Gastrocnemius medialis (tissue), 4 donors: ENCODE results near the gene SMLR1. TPM values are rescaled to one million over a fixed set of nuclear protein-coding genes. Genes with fewer than 3 reads are reported as not detected.

Experiments used
- ATAC-seq, 2 donors: fragments of 150-250 bp; one replicate each; pipeline ENCODE4 v1.9.1; 2016
- DNase-seq, 2 donors: peaks; one replicate each; pipeline ENCODE4 v3.0.0-alpha.2; 2019
- H3K27ac ChIP-seq, 4 donors: fragments of 200-600 bp; sonication (generic); 1 replicate in 1 of 4; 2 replicates in 3 of 4; pipeline ENCODE4 v1.5.1; 2016 to 2018; ENCODE audit warnings: mild to moderate bottlenecking in 2 of 4, moderate library complexity in 1 of 4
- H3K27me3 ChIP-seq, 3 donors: fragments of 200-600 bp; sonication (generic) in 2 of 3; 1 replicate in 1 of 3; 2 replicates in 2 of 3; pipeline versions ENCODE4 v1.5.1 to v1.6.0; 2016 to 2019; ENCODE audit warnings: mild to moderate bottlenecking in 1 of 3, moderate library complexity in 1 of 3
- H3K36me3 ChIP-seq, 2 donors: fragments of 200-600 bp; sonication (generic) in 1 of 2; one replicate each; pipeline ENCODE4 v1.5.1; 2017 to 2018
- H3K4me1 ChIP-seq, 2 donors: fragments of 200-600 bp; sonication (generic) in 1 of 2; one replicate each; pipeline ENCODE4 v1.5.1; 2016 to 2017; ENCODE audit warnings: mild to moderate bottlenecking in 2 of 2
- H3K4me3 ChIP-seq, 4 donors: fragments of 200-600 bp; sonication (generic) in 3 of 4; 1 replicate in 1 of 4; 2 replicates in 3 of 4; pipeline ENCODE4 v1.5.1; 2016 to 2019; ENCODE audit warnings: mild to moderate bottlenecking in 2 of 4
- H3K9me3 ChIP-seq, 3 donors: fragments of 200-600 bp; sonication (generic) in 2 of 3; 1 replicate in 1 of 3; 2 replicates in 2 of 3; pipeline ENCODE4 v1.5.1; 2016 to 2019
- POLR2A ChIP-seq, 2 donors: fragments of 450-650 bp; IDR thresholded peaks; one replicate each; pipeline ENCODE4 v1.6.1; 2017; ENCODE audit warnings: antibody characterized with exemption in 2 of 2, mild to moderate bottlenecking in 2 of 2, moderate library complexity in 2 of 2
- in situ Hi-C, 4 donors: fragments of 200-750 bp; cut with MboI; loops; one replicate each; pipeline versions ENCODE4 v1.15.0 to v1.8.0; 2017; ENCODE audit warnings: low sequenced_read_pairs in 4 of 4
- intact Hi-C: fragments of 100-400 bp; cut with DNase I; formaldehyde crosslinking; loops from one replicate; pipeline ENCODE4 v1.15.1; 2023; ENCODE audit warnings: low total_unique reads
- total RNA-seq, 4 donors: library from RNA; depleted of rRNA; stranded (reverse); fragments of >200 nt; gene quantifications; one replicate each; pipeline versions ENCODE4 v1.1.0 to v1.2.3, GENCODE V29; 2016
- TF ChIP-seq, protein P1 (sequence below), 5 experiments: fragments of 450-650 bp in 3 of 5; fragments of 200-600 bp in 2 of 5; sonication (generic) in 2 of 5; IDR thresholded peaks in 4 of 5; conservative IDR thresholded peaks in 1 of 5; 1 replicate in 4 of 5; 2 replicates in 1 of 5; pipeline ENCODE4 v1.5.1; 2016 to 2019; ENCODE audit warnings: antibody characterized with exemption in 5 of 5, mild to moderate bottlenecking in 3 of 5, moderate library complexity in 3 of 5

Gene SMLR1
- not detected for total RNA-seq

DNA sequence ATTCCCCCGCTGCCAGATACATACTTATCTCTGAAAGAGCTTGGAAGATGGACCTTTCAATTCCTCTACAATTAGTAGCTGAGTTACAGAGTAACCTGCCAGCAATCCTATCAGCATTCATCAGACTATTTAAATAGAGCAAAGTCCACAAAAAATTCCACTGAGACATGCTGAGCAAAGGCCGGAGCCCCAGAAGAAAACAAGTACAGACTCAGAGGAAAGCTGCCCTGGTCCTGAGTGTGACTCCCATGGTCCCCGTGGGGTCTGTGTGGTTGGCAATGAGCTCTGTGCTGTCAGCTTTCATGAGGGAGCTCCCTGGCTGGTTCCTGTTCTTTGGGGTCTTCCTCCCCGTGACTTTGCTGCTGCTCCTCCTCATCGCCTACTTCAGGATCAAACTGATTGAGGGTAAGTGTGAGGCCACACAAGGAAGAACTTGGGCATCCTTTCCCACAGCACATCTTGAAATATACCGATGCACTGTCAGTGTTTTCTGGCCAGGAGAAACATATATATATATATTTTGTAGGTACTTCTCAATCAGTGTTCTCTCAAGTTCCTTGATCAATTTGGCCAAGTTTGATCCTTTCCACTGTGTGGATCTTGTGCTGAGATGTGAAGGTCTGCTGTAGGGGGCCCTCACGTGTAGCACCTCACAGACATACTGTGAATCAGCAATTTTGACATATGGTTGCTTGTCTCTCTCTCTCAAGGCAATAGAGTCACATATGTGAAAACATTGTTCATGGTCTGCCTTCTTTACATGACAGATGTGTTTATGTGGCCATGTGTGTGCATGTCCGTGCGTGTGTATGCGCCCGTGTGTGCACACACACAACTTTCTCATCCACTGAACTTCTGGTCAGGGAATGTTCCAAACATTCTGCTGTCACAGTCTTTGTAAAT, at the start of gene SMLR1:
Gene SMLR1, plus strand, starts transcription at position 160 of the 903 bp plus-strand sequence. Its CDS starts 8 bp downstream, at position 168.
- ATAC-seq (no peak), DNase-seq (no peak)
- in situ Hi-C loops, result no loop called here
- Histone ChIP-seq H3K4me3 (no peak within 1 kb of the TSS), H3K36me3 (no peaks in the 10 kb centered on the region), H3K4me1 (no peaks in the 10 kb centered on the region), H3K27me3 (no peaks in the 10 kb centered on the region), H3K9me3 (no peaks in the 10 kb centered on the region), H3K27ac (no peak within 1 kb of the TSS)
- TF ChIP-seq, protein P1, sequence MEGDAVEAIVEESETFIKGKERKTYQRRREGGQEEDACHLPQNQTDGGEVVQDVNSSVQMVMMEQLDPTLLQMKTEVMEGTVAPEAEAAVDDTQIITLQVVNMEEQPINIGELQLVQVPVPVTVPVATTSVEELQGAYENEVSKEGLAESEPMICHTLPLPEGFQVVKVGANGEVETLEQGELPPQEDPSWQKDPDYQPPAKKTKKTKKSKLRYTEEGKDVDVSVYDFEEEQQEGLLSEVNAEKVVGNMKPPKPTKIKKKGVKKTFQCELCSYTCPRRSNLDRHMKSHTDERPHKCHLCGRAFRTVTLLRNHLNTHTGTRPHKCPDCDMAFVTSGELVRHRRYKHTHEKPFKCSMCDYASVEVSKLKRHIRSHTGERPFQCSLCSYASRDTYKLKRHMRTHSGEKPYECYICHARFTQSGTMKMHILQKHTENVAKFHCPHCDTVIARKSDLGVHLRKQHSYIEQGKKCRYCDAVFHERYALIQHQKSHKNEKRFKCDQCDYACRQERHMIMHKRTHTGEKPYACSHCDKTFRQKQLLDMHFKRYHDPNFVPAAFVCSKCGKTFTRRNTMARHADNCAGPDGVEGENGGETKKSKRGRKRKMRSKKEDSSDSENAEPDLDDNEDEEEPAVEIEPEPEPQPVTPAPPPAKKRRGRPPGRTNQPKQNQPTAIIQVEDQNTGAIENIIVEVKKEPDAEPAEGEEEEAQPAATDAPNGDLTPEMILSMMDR (IDR thresholded peaks at IDR 0.05 in 4 of 5, conservative IDR thresholded peaks at IDR 0.05 in 1 of 5), result no peak
- no peak for TF ChIP-seq POLR2A (IDR thresholded peaks at IDR 0.05)
- intact Hi-C loops, result no loop called here

DNA sequence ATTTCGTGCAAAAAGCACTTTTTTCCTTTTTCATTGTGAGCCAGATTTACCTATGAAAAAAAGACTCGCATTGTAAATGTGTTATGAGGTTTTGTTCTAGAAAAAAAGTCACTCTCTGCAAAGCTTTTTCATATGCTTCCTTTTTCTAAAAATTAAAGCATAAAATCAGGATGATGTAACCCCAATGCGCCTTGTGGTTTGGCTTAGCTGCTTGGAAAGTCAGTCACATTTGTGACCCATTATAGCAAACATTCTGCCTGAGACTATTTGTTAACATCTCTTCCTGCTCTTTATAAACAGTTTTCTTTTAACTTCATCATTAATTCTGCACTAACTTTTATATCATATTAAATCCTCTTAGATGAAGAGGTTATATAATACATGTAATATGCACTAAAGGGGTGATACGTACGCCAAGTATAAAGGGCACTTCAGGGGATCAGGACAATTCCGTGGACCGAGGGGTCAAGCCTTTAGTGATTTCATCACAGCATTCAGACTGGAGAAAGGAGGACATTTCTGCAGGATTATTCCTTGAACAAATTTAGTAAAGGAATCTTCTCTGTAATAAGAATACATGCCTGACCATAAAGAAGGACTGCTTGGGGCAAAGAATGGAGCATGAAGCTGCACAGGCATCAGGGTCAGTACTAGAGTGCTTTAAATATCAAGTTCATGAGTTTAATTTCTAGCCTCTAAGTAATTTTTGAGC, 48.1 kb upstream of the SMLR1 start:
- H3K36me3 ChIP-seq, result no peaks in the 10 kb centered on the region
- H3K27me3 ChIP-seq, result no peaks in the 10 kb centered on the region
- ATAC-seq (no peak), DNase-seq (peak in 1 of 2 donors; percentile 13)
- H3K4me1 ChIP-seq, result no peaks in the 10 kb centered on the region
- in situ Hi-C loops (no loop called here), intact Hi-C loops (no loop called here)
- no peak overlapping the region for H3K4me3 ChIP-seq
- H3K9me3 ChIP-seq, result no peaks in the 10 kb centered on the region
- no peak for TF ChIP-seq POLR2A (IDR thresholded peaks at IDR 0.05)
- TF ChIP-seq, protein P1 (IDR thresholded peaks at IDR 0.05 in 4 of 5, conservative IDR thresholded peaks at IDR 0.05 in 1 of 5), result no peak
- no peak overlapping the region for H3K27ac ChIP-seq

DNA sequence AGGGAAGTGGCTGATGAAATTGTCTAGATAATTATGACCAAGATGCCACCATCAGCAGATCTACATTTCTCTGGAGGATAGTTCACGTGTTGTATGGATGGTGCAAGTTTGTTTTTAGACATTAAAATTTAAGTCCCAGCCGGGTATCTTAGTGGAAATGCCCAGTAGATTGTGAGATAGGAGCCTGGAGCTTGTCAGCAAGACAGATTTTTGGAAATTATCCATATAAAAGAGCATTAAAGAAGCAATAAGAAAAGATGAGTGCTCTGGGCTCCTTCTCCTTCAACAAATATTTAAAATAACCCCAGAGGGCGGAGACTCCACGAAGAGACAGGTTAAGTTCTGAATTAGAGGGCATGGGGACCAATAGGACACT, 47.6 kb upstream of the SMLR1 start:
- DNase-seq (no peak), ATAC-seq (no peak)
- TF ChIP-seq POLR2A (IDR thresholded peaks at IDR 0.05), result no peak
- TF ChIP-seq, protein P1 (IDR thresholded peaks at IDR 0.05 in 4 of 5, conservative IDR thresholded peaks at IDR 0.05 in 1 of 5), result no peak
- no peaks in the 10 kb centered on the region for H3K4me1 ChIP-seq
- no peaks in the 10 kb centered on the region for H3K36me3 ChIP-seq
- no peaks in the 10 kb centered on the region for H3K9me3 ChIP-seq
- no peaks in the 10 kb centered on the region for H3K27me3 ChIP-seq
- no peak overlapping the region for H3K4me3 ChIP-seq
- H3K27ac ChIP-seq, result no peak overlapping the region
- intact Hi-C loops (no loop called here), in situ Hi-C loops (no loop called here)

DNA sequence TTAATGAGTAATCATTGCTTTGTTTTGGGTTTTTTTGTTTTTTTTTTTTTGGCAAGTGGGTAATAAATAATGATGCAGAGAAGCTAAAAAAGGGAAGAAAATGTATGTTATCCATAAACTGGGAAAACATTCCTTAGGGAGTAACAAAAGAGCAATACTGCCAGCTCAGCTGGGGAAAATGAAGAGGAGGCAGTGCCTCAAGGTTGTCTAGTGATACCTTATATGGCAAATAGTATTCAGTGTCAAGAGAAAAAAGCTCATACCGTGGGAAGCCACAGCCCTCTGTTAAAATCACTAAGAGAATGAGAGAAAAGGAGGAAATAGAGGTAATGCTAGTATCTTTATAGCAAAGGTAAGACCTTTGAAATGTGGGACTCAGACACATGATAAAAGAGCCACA, 47.1 kb upstream of the SMLR1 start:
- TF ChIP-seq POLR2A (IDR thresholded peaks at IDR 0.05), result no peak
- TF ChIP-seq, protein P1 (IDR thresholded peaks at IDR 0.05 in 4 of 5, conservative IDR thresholded peaks at IDR 0.05 in 1 of 5), result no peak
- no peaks in the 10 kb centered on the region for H3K27me3 ChIP-seq
- H3K4me3 ChIP-seq, result no peak overlapping the region

More for the DNA sequence above, 47.1 kb upstream of the SMLR1 start:
- ATAC-seq, result no peak
- Histone ChIP-seq H3K36me3 (no peaks in the 10 kb centered on the region), H3K9me3 (no peaks in the 10 kb centered on the region), H3K27ac (no peak overlapping the region), H3K4me1 (no peaks in the 10 kb centered on the region)
- in situ Hi-C loops, result no loop called here
- no peak for DNase-seq
- intact Hi-C loops, result no loop called here
